Right ventricle myocardium inferior (tissue), 1 donor: ENCODE data around the gene NAB1. TPM values are rescaled to one million over a fixed set of nuclear protein-coding genes. Genes with fewer than 3 reads are reported as not detected.
A peak's percentile ranks its signal among the peaks of the same experiment; 100 is the strongest.
"Not testable (repeated sequence)": the region's sequence is repeated elsewhere in the genome, so short reads cannot be mapped to it uniquely, and the experiment has no call there.

Experiments
- ATAC-seq: fragments of 200-7000 bp; cut with Tn5 transposase; one replicate; pipeline ENCODE4 v1.9.1; 2020; ENCODE audit warnings: mild to moderate bottlenecking, moderate library complexity
- DNase-seq: peaks from one replicate; pipeline ENCODE4 v3.0.0; 2021; ENCODE audit errors: missing footprints
- intact Hi-C: fragments of 100-400 bp; cut with DNase I; formaldehyde crosslinking; loops from one replicate; pipeline ENCODE4 v1.11.0; 2022
- long read RNA-seq: library from polyadenylated mRNA; unstranded; transcript quantifications from one replicate; pipeline ENCODE4 v2.0.0, GENCODE V29; 2021
- total RNA-seq: library from RNA; stranded (reverse); fragmentation: NEBNext Ultra II Directional; extraction: Animal tissue kit (Norgen Biotek cat#: 25700); gene quantifications from one replicate; pipeline ENCODE4 v1.2.1, GENCODE V29; 2021
- donor health status: DM: no; HTN: yes; CAD: no; lungs with severe emphysema.

Gene NAB1
- 27.5 TPM for total RNA-seq
- long read RNA-seq, transcript NAB1-202 (8 exons, 2,360 nt): major isoform, 5 of 8 reads
- long read RNA-seq, partial matches to known transcripts: 1 of 8 reads
- long read RNA-seq, other reads (novel, unspliced or antisense): 2 of 8 reads

- intact Hi-C loops: loop anchor here (5.0 kb wide), 1 partner anchor 72 kb away; no protein-coding TSS in a partner anchor
- peak; percentile 48 for ATAC-seq
- DNase-seq: peak; percentile 85
Measured at GRCh38 chr2:190649035-190649797, at the start of gene NAB1. Gene NAB1, plus strand, starts transcription at chr2:190649083. Its CDS starts 10,094 bp downstream, at chr2:190659177.

GRCh38 chr2:190599546-190600220 lies 49.2 kb upstream of the NAB1 start:
- intact Hi-C loops: no loop called here
- ATAC-seq: no peak
- no peak for DNase-seq

- ATAC-seq (no peak), DNase-seq (peak; percentile 77)
- intact Hi-C loops: no loop called here
Measured at GRCh38 chr2:190600293-190601103, 48.4 kb upstream of the NAB1 start.

GRCh38 chr2:190603374-190603773 lies 45.5 kb upstream of the NAB1 start:
- intact Hi-C loops: no loop called here

GRCh38 chr2:190607014-190607597 lies 41.8 kb upstream of the NAB1 start:
- intact Hi-C loops: no loop called here
- ATAC-seq: peak; percentile 57
- DNase-seq: no peak

More at GRCh38 chr2:190603374-190603773, 45.5 kb upstream of the NAB1 start:
- DNase-seq (no peak), ATAC-seq (no peak)

- ATAC-seq (no peak), DNase-seq (no peak)
- intact Hi-C loops: no loop called here
Measured at GRCh38 chr2:190607657-190608357, 41.1 kb upstream of the NAB1 start.

GRCh38 chr2:190608863-190609262 lies 40.0 kb upstream of the NAB1 start:
- intact Hi-C loops, DNase-seq, ATAC-seq: not testable (repeated sequence)

GRCh38 chr2:190609397-190609796 lies 39.5 kb upstream of the NAB1 start:
- intact Hi-C loops, ATAC-seq: not testable (repeated sequence)

GRCh38 chr2:190610528-190610927 lies 38.4 kb upstream of the NAB1 start:
- intact Hi-C loops, DNase-seq, ATAC-seq: not testable (repeated sequence)

More at GRCh38 chr2:190609397-190609796, 39.5 kb upstream of the NAB1 start:
- DNase-seq: not testable (repeated sequence)

- DNase-seq (no peak), ATAC-seq (no peak)
- intact Hi-C loops: no loop called here
Measured at GRCh38 chr2:190615555-190616200, 33.2 kb upstream of the NAB1 start.

GRCh38 chr2:190618030-190618429 lies 30.9 kb upstream of the NAB1 start:
- intact Hi-C loops: no loop called here
- DNase-seq: no peak
- ATAC-seq: no peak

- intact Hi-C loops: no loop called here
- no peak for ATAC-seq
- DNase-seq: no peak
Measured at GRCh38 chr2:190625691-190626090, 23.2 kb upstream of the NAB1 start.

GRCh38 chr2:190626641-190627210 lies 22.2 kb upstream of the NAB1 start:
- DNase-seq: no peak
- no peak for ATAC-seq
- intact Hi-C loops: loop anchor here (1.0 kb wide), 1 partner anchor 92 kb away; the partner anchor contains the start of gene NEMP2

GRCh38 chr2:190627448-190628412 lies 21.2 kb upstream of the NAB1 start:
- intact Hi-C loops: loop anchor here (1.0 kb wide), 2 partner anchors 21 to 93 kb away; partner anchors contain the start of gene NEMP2
- no peak for DNase-seq
- peak; percentile 78 for ATAC-seq

GRCh38 chr2:190628591-190629319 lies 20.1 kb upstream of the NAB1 start:
- ATAC-seq (peak; percentile 57), DNase-seq (no peak)
- intact Hi-C loops: loop anchor here (1.0 kb wide), 1 partner anchor 20 kb away; no protein-coding TSS in a partner anchor
